GM23248 (cell line): ENCODE data around the gene RBP4. TPM values are rescaled to one million over a fixed set of nuclear protein-coding genes. Genes with fewer than 3 reads are reported as not detected.

Source experiments
- DNase-seq: peaks from one replicate; pipeline ENCODE4 v3.0.0-alpha.2; 2015
- H2AFZ ChIP-seq: fragments of 200-600 bp; sonication (generic); 2 replicates; pipeline ENCODE4 v1.6.1; 2016; ENCODE audit warnings: antibody characterized with exemption
- H3F3A ChIP-seq: fragments of 200-600 bp; sonication (generic); 2 replicates; pipeline ENCODE4 v1.6.1; 2016; ENCODE audit warnings: mild to moderate bottlenecking, antibody characterized with exemption, mixed run types; ENCODE audit not compliant: insufficient read depth
- H3K27ac ChIP-seq: fragments of 200-600 bp; sonication (generic); 2 replicates; pipeline ENCODE4 v1.5.1; 2016; ENCODE audit warnings: mild to moderate bottlenecking
- H3K27me3 ChIP-seq: fragments of 200-600 bp; sonication (generic); replicated peaks from 2 replicates; pipeline ENCODE4 v1.6.1; 2016; ENCODE audit warnings: mild to moderate bottlenecking; ENCODE audit not compliant: insufficient read depth
- H3K36me3 ChIP-seq: fragments of 200-600 bp; sonication (generic); 2 replicates; pipeline ENCODE4 v1.6.1; 2016; ENCODE audit warnings: low read depth, mild to moderate bottlenecking
- H3K4me1 ChIP-seq: fragments of 200-600 bp; sonication (generic); 2 replicates; pipeline ENCODE4 v1.6.1; 2016; ENCODE audit warnings: mild to moderate bottlenecking; ENCODE audit not compliant: insufficient read depth
- H3K4me2 ChIP-seq: fragments of 200-600 bp; sonication (generic); one replicate; pipeline ENCODE4 v1.6.1; 2016; ENCODE audit warnings: mild to moderate bottlenecking; ENCODE audit not compliant: unreplicated experiment
- H3K4me3 ChIP-seq: fragments of 200-600 bp; sonication (generic); 2 replicates; pipeline ENCODE4 v1.5.1; 2016; ENCODE audit warnings: mild to moderate bottlenecking
- H3K79me2 ChIP-seq: fragments of 200-600 bp; sonication (generic); 2 replicates; pipeline ENCODE4 v1.6.1; 2016; ENCODE audit warnings: mild to moderate bottlenecking; ENCODE audit not compliant: insufficient read depth
- H3K9ac ChIP-seq: fragments of 200-600 bp; sonication (generic); 2 replicates; pipeline ENCODE4 v1.6.1; 2016; ENCODE audit warnings: mild to moderate bottlenecking
- H3K9me2 ChIP-seq: fragments of 200-600 bp; sonication (generic); 2 replicates; pipeline ENCODE4 v1.6.1; 2016; ENCODE audit warnings: mixed run types, mild to moderate bottlenecking, moderate library complexity; ENCODE audit not compliant: insufficient read depth
- H3K9me3 ChIP-seq: fragments of 200-600 bp; sonication (generic); one replicate; pipeline ENCODE4 v1.6.1; 2017; ENCODE audit warnings: low read depth
- H4K20me1 ChIP-seq: fragments of 200-600 bp; sonication (generic); 2 replicates; pipeline ENCODE4 v1.6.0; 2016; ENCODE audit not compliant: insufficient read depth
- EZH2 ChIP-seq: fragments of 200-600 bp; sonication (generic); IDR thresholded peaks from 2 replicates; pipeline ENCODE4 v1.6.1; 2018; ENCODE audit warnings: antibody characterized with exemption, mild to moderate bottlenecking; ENCODE audit not compliant: insufficient read depth, poor library complexity, severe bottlenecking
- EZH2phosphoT487 ChIP-seq: fragments of 200-600 bp; sonication (generic); IDR thresholded peaks from 2 replicates; pipeline ENCODE4 v1.6.1; 2018; ENCODE audit warnings: antibody characterized with exemption, moderate library complexity, mild to moderate bottlenecking, low read depth; ENCODE audit not compliant: insufficient read depth
- WGBS, 2 experiments: methylation state at CpG; one replicate each; pipeline ENCODE4 v1.1.6; 2015 to 2017; ENCODE audit warnings: low lambda C conversion rate in 2 of 2, low coverage in 1 of 2; ENCODE audit errors: missing lambda C conversion rate in 2 of 2; 5-methylcytosine and 5-hydroxymethylcytosine counted together
- in situ Hi-C: fragments of 300-500 bp; cut with MboI; formaldehyde crosslinking; loops from 2 replicates; pipeline ENCODE4 v1.15.0; 2020
- polyA plus RNA-seq: library from polyadenylated mRNA; unstranded; fragments of >200 nt; fragmentation: Nextera tagmentation; extraction: Ambion mirVana; gene quantifications from 2 replicates; pipeline ENCODE4 v1.2.1, GENCODE V29; 2016
- total RNA-seq: library from RNA; depleted of rRNA; stranded (reverse); fragments of >200 nt; shearing (Covaris generic); gene quantifications from 2 replicates; pipeline ENCODE4 v1.2.3, GENCODE V29; 2014

Gene RBP4
- total and polyA plus RNA-seq, 2 experiments from 2014 or later: 0.46 TPM; not detected in 1

DNA sequence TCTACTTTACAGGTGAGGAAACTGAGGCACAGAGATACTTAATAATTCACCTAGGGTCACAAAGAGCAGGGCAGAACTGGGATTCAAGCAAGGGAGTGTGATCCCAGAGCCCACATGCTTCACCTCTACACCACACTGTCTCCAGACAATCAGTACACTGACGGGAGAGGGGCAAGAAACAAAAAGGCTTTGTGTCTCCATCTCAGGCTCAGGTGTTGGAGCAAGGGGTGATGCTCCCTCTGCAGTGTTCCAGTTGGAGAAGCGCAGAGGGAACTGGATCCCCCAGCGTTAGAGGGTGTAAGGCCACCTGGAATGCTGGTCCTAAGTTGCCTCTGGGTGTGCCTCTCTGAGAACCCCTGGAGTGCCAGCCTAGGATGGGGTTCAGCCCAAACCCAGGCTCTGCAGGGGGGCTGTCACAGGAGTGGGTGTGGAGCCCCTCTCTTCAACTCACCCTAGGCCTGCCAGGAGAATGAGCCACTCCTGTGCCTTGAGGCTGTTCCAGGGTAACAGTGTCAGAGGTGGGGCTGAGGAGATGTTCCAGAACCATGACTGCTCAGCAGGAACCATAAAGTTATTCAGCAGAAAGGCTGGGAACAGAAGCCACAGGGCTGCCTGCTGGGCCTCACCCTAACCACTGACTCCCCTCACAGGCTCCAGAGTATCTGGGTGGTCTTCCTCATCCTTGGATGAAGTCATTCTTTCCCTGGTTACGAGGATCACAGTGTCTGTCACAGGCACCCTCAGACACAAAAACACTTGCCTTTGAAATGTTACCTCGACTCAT, 5.5 kb downstream of the RBP4 start:
- no peak overlapping the region for H3K4me3 ChIP-seq
- 55 to 58% methylated on average over 5 of the region's 5 CpGs for WGBS, 2 experiments
- H3K9me2 ChIP-seq: no peaks in the 10 kb centered on the region
- no peak overlapping the region for H3K27ac ChIP-seq
- H4K20me1 ChIP-seq: no peaks in the 10 kb centered on the region
- H3F3A ChIP-seq: no peaks in the 10 kb centered on the region
- H3K79me2 ChIP-seq: no peaks in the 10 kb centered on the region
- H3K27me3 ChIP-seq: peaks cover 11% of the 10 kb centered on the region
- no peak overlapping the region for H3K4me2 ChIP-seq
- no peaks in the 10 kb centered on the region for H3K9me3 ChIP-seq
- H3K36me3 ChIP-seq: no peaks in the 10 kb centered on the region
- peak; percentile 6 for DNase-seq
- no peaks in the 10 kb centered on the region for H3K4me1 ChIP-seq
- H3K9ac ChIP-seq: no peak overlapping the region
- no peak for TF ChIP-seq EZH2
- TF ChIP-seq EZH2phosphoT487: no peak
- in situ Hi-C loops: no loop called here
- no peak overlapping the region for H2AFZ ChIP-seq

- Histone ChIP-seq H2AFZ (no peak overlapping the region), H3K4me1 (no peaks in the 10 kb centered on the region), H3K36me3 (no peaks in the 10 kb centered on the region), H3K79me2 (no peaks in the 10 kb centered on the region), H3K27me3 (peaks cover 5% of the 10 kb centered on the region), H3F3A (no peaks in the 10 kb centered on the region), H3K4me3 (no peak overlapping the region), H3K4me2 (no peak overlapping the region), H3K9me2 (no peaks in the 10 kb centered on the region), H4K20me1 (no peaks in the 10 kb centered on the region), H3K9ac (no peak overlapping the region), H3K9me3 (no peaks in the 10 kb centered on the region), H3K27ac (no peak overlapping the region)
- in situ Hi-C loops: no loop called here
- no peak for DNase-seq
- TF ChIP-seq EZH2: no peak
- no peak for TF ChIP-seq EZH2phosphoT487
- WGBS, 2 experiments: 56 to 58% methylated on average over 7 of the region's 7 CpGs
These were observed 6.5 kb downstream of the RBP4 start for GRCh38 chr10:93594518-93594917.

GRCh38 chr10:93593749-93594148, 7.3 kb downstream of the RBP4 start:
- no peaks in the 10 kb centered on the region for H3K79me2 ChIP-seq
- H3K4me3 ChIP-seq: no peak overlapping the region
- H3K27ac ChIP-seq: no peak overlapping the region
- H3K9me3 ChIP-seq: no peaks in the 10 kb centered on the region
- no peaks in the 10 kb centered on the region for H3K4me1 ChIP-seq
- H3K4me2 ChIP-seq: no peak overlapping the region
- H3F3A ChIP-seq: no peaks in the 10 kb centered on the region
- H2AFZ ChIP-seq: no peak overlapping the region
- peaks cover 5% of the 10 kb centered on the region for H3K27me3 ChIP-seq
- TF ChIP-seq EZH2 (no peak), EZH2phosphoT487 (no peak)
- no peak overlapping the region for H3K9ac ChIP-seq
- no peaks in the 10 kb centered on the region for H3K36me3 ChIP-seq
- no peaks in the 10 kb centered on the region for H4K20me1 ChIP-seq
- in situ Hi-C loops: no loop called here
- 65 to 66% methylated on average over 18 of the region's 18 CpGs for WGBS, 2 experiments
- DNase-seq: no peak
- no peaks in the 10 kb centered on the region for H3K9me2 ChIP-seq

- no peak overlapping the region for H2AFZ ChIP-seq
- 55 to 68% methylated on average over 4 of the region's 4 CpGs for WGBS, 2 experiments
- no peak overlapping the region for H3K4me3 ChIP-seq
- no peaks in the 10 kb centered on the region for H3K79me2 ChIP-seq
- no peak overlapping the region for H3K4me2 ChIP-seq
- H4K20me1 ChIP-seq: no peaks in the 10 kb centered on the region
- H3K9ac ChIP-seq: no peak overlapping the region
- H3K27me3 ChIP-seq: peaks cover 5% of the 10 kb centered on the region
- H3K27ac ChIP-seq: no peak overlapping the region
- H3K9me3 ChIP-seq: no peaks in the 10 kb centered on the region
- TF ChIP-seq EZH2 (no peak), EZH2phosphoT487 (no peak)
- H3K4me1 ChIP-seq: no peaks in the 10 kb centered on the region
- in situ Hi-C loops: no loop called here
- no peaks in the 10 kb centered on the region for H3F3A ChIP-seq
- H3K9me2 ChIP-seq: no peaks in the 10 kb centered on the region
- DNase-seq: no peak
- H3K36me3 ChIP-seq: no peaks in the 10 kb centered on the region
These were observed 7.8 kb downstream of the RBP4 start for GRCh38 chr10:93593254-93593653.
